GM12873 (cell line): ENCODE measurements around the gene DEFB128.

Experiments
- TF ChIP-seq, protein P1 (sequence below): IDR thresholded peaks from 2 replicates; pipeline ENCODE4 v1.5.1; 2012; ENCODE audit warnings: low read depth, mild to moderate bottlenecking, moderate library complexity, low read length, control low read depth; ENCODE audit not compliant: insufficient read depth; ENCODE audit errors: missing control alignments

The DEFB128 gene

DNA sequence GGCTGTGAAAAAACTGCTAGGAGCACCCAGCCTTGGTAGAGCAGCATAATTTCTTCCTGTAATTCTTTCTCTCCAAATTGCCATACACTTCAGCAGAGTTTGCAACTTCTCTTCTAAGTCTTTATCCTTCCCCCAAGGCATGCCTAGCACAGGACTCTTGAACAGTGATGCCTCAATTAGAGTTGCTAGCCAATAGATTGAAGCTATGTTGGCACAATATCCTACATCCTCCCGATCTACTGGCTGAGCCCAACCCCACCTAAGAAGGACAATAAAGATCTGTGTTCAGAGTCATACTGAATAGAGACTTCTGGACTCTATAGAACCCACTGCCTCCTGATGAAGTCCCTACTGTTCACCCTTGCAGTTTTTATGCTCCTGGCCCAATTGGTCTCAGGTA, 47.2 kb downstream of the DEFB128 start, which contains the start of gene DEFB126:
Gene DEFB126 (plus strand): TSS at position 301 of the 400 bp plus-strand sequence. CDS start 39 bp downstream, at position 340.
- TF ChIP-seq, protein P1, sequence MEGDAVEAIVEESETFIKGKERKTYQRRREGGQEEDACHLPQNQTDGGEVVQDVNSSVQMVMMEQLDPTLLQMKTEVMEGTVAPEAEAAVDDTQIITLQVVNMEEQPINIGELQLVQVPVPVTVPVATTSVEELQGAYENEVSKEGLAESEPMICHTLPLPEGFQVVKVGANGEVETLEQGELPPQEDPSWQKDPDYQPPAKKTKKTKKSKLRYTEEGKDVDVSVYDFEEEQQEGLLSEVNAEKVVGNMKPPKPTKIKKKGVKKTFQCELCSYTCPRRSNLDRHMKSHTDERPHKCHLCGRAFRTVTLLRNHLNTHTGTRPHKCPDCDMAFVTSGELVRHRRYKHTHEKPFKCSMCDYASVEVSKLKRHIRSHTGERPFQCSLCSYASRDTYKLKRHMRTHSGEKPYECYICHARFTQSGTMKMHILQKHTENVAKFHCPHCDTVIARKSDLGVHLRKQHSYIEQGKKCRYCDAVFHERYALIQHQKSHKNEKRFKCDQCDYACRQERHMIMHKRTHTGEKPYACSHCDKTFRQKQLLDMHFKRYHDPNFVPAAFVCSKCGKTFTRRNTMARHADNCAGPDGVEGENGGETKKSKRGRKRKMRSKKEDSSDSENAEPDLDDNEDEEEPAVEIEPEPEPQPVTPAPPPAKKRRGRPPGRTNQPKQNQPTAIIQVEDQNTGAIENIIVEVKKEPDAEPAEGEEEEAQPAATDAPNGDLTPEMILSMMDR: no peak
